ENCODE results near the gene FAM168A. TPM values are rescaled to one million over a fixed set of nuclear protein-coding genes. Genes with fewer than 3 reads are reported as not detected.

The FAM168A gene
- total and polyA plus RNA-seq, 4 donors, result 4.8 to 14.6 (median 9.1) TPM

DNA sequence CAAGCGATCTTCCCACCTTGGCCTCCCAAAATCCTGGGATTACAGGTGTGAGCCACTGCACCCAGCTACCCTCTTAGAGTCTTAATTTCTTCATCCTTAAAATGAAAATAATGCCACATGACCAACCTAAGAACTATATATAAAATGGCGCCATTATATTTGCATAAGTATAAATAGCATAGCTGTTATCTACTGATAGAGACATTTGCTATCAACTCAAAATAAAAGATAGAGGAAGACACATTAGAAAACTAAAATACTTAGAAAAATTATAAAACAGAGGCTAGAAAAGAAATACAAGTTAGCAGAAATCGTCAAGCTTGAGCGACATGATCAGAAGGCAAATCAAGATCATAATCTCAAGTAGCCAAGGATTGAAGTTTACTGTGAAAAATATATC lies 6.2 kb downstream of the FAM168A start:
- H3K4me1 ChIP-seq (ENCODE audit: control insufficient read depth in 4 of 4, insufficient read depth in 4 of 4, low read length in 3 of 4), result peaks cover 0 to 9% (median 4%) of the 10 kb centered on the region in 4 donors
- no peaks in the 10 kb centered on the region for H3K9me3 ChIP-seq (ENCODE audit: control insufficient read depth in 4 of 4, low read length in 3 of 4)
- H3K27ac ChIP-seq (ENCODE audit: low read depth in 1 of 2, low read length in 2 of 2), result no peak overlapping the region
- no peaks in the 10 kb centered on the region for H3K36me3 ChIP-seq (ENCODE audit: control insufficient read depth in 4 of 4, insufficient read depth in 3 of 4, low read depth in 1 of 4, low read length in 3 of 4)
- TF ChIP-seq FOXA1 (IDR thresholded peaks at IDR 0.05) (no peak), TAF1 (conservative IDR thresholded peaks at IDR 0.05) (no peak), HNF4G (IDR thresholded peaks at IDR 0.05) (no peak), FOXA2 (IDR thresholded peaks at IDR 0.05) (no peak), JUND (IDR thresholded peaks at IDR 0.05) (no peak), SP1 (IDR thresholded peaks at IDR 0.05) (no peak), HNF4A (conservative IDR thresholded peaks at IDR 0.05) (no peak), EGR1 (IDR thresholded peaks at IDR 0.05; ENCODE audit: low read depth in 2 of 2) (no peak)
- TF ChIP-seq, protein P1, sequence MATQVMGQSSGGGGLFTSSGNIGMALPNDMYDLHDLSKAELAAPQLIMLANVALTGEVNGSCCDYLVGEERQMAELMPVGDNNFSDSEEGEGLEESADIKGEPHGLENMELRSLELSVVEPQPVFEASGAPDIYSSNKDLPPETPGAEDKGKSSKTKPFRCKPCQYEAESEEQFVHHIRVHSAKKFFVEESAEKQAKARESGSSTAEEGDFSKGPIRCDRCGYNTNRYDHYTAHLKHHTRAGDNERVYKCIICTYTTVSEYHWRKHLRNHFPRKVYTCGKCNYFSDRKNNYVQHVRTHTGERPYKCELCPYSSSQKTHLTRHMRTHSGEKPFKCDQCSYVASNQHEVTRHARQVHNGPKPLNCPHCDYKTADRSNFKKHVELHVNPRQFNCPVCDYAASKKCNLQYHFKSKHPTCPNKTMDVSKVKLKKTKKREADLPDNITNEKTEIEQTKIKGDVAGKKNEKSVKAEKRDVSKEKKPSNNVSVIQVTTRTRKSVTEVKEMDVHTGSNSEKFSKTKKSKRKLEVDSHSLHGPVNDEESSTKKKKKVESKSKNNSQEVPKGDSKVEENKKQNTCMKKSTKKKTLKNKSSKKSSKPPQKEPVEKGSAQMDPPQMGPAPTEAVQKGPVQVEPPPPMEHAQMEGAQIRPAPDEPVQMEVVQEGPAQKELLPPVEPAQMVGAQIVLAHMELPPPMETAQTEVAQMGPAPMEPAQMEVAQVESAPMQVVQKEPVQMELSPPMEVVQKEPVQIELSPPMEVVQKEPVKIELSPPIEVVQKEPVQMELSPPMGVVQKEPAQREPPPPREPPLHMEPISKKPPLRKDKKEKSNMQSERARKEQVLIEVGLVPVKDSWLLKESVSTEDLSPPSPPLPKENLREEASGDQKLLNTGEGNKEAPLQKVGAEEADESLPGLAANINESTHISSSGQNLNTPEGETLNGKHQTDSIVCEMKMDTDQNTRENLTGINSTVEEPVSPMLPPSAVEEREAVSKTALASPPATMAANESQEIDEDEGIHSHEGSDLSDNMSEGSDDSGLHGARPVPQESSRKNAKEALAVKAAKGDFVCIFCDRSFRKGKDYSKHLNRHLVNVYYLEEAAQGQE (IDR thresholded peaks at IDR 0.05), result no peak
- TF ChIP-seq, protein P2, sequence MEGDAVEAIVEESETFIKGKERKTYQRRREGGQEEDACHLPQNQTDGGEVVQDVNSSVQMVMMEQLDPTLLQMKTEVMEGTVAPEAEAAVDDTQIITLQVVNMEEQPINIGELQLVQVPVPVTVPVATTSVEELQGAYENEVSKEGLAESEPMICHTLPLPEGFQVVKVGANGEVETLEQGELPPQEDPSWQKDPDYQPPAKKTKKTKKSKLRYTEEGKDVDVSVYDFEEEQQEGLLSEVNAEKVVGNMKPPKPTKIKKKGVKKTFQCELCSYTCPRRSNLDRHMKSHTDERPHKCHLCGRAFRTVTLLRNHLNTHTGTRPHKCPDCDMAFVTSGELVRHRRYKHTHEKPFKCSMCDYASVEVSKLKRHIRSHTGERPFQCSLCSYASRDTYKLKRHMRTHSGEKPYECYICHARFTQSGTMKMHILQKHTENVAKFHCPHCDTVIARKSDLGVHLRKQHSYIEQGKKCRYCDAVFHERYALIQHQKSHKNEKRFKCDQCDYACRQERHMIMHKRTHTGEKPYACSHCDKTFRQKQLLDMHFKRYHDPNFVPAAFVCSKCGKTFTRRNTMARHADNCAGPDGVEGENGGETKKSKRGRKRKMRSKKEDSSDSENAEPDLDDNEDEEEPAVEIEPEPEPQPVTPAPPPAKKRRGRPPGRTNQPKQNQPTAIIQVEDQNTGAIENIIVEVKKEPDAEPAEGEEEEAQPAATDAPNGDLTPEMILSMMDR (IDR thresholded peaks at IDR 0.05; ENCODE audit: low read depth, low read length, missing input control), result no peak
- TF ChIP-seq, protein P3, sequence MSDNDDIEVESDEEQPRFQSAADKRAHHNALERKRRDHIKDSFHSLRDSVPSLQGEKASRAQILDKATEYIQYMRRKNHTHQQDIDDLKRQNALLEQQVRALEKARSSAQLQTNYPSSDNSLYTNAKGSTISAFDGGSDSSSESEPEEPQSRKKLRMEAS (IDR thresholded peaks at IDR 0.05), result no peak
- TF ChIP-seq, protein P4, sequence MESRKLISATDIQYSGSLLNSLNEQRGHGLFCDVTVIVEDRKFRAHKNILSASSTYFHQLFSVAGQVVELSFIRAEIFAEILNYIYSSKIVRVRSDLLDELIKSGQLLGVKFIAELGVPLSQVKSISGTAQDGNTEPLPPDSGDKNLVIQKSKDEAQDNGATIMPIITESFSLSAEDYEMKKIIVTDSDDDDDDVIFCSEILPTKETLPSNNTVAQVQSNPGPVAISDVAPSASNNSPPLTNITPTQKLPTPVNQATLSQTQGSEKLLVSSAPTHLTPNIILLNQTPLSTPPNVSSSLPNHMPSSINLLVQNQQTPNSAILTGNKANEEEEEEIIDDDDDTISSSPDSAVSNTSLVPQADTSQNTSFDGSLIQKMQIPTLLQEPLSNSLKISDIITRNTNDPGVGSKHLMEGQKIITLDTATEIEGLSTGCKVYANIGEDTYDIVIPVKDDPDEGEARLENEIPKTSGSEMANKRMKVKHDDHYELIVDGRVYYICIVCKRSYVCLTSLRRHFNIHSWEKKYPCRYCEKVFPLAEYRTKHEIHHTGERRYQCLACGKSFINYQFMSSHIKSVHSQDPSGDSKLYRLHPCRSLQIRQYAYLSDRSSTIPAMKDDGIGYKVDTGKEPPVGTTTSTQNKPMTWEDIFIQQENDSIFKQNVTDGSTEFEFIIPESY (IDR thresholded peaks at IDR 0.05), result no peak
- TF ChIP-seq, protein P5, sequence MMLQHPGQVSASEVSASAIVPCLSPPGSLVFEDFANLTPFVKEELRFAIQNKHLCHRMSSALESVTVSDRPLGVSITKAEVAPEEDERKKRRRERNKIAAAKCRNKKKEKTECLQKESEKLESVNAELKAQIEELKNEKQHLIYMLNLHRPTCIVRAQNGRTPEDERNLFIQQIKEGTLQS (IDR thresholded peaks at IDR 0.05), result no peak
- 97% methylated on average over 4 of the region's 4 CpGs for WGBS
- no peak overlapping the region for H3K9ac ChIP-seq (ENCODE audit: low read depth in 1 of 2, low read length in 2 of 2)
- no peak overlapping the region for H3K4me3 ChIP-seq (ENCODE audit: low read depth in 1 of 3, low read length in 3 of 3)
- DNase-seq (ENCODE audit: low spot score), result no peak
- no peaks in the 10 kb centered on the region for H3K27me3 ChIP-seq (ENCODE audit: control insufficient read depth in 4 of 4, insufficient read depth in 4 of 4, low read length in 3 of 4)

DNA sequence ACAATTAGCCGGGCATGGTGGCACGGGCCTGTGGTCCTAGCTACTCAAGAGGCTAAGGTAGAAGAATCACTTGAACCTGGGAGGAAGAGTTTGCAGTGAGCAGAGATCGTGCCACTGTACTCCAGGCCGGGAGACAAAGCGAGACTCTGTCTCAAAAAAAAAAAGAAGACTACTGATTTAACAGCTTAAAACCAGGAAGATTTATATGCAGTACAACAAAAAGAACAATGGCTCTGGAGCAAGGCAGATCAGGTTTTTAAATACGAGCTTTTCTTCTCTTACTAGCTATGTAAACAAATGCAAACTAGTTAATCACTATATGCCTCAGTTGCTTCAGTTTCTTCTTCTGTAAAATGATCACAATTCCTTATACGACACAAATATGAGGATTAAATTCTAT lies 6.9 kb downstream of the FAM168A start:
- WGBS, result 94% methylated on average over 7 of the region's 7 CpGs
- TF ChIP-seq YY1 (IDR thresholded peaks at IDR 0.05), result no peak
- no peak for TF ChIP-seq NR2F2 (IDR thresholded peaks at IDR 0.05)
- TF ChIP-seq TAF1 (conservative IDR thresholded peaks at IDR 0.05), result no peak
- TF ChIP-seq, protein P4 (IDR thresholded peaks at IDR 0.05), result no peak
- TF ChIP-seq EGR1 (IDR thresholded peaks at IDR 0.05; ENCODE audit: low read depth in 2 of 2), result no peak
- TF ChIP-seq JUND (IDR thresholded peaks at IDR 0.05), result no peak
- TF ChIP-seq RAD21 (IDR thresholded peaks at IDR 0.05), result no peak
- TF ChIP-seq, protein P5 (IDR thresholded peaks at IDR 0.05), result no peak
- TF ChIP-seq FOXA1 (IDR thresholded peaks at IDR 0.05), result no peak
- TF ChIP-seq, protein P1 (IDR thresholded peaks at IDR 0.05), result no peak
- TF ChIP-seq HNF4G (IDR thresholded peaks at IDR 0.05), result no peak
- no peak for TF ChIP-seq RXRA (IDR thresholded peaks at IDR 0.05)
- TF ChIP-seq SP1 (IDR thresholded peaks at IDR 0.05), result no peak
- TF ChIP-seq GABPA (IDR thresholded peaks at IDR 0.05 in 1 of 2, conservative IDR thresholded peaks at IDR 0.05 in 1 of 2), result no peak
- H3K4me3 ChIP-seq (ENCODE audit: low read depth in 1 of 3, low read length in 3 of 3), result no peak overlapping the region

More for the DNA sequence above, 6.9 kb downstream of the FAM168A start:
- DNase-seq (ENCODE audit: low spot score), result no peak
- no peaks in the 10 kb centered on the region for H3K27me3 ChIP-seq (ENCODE audit: control insufficient read depth in 4 of 4, insufficient read depth in 4 of 4, low read length in 3 of 4)
- no peaks in the 10 kb centered on the region for H3K9me3 ChIP-seq (ENCODE audit: control insufficient read depth in 4 of 4, low read length in 3 of 4)
- no peak overlapping the region for H3K27ac ChIP-seq (ENCODE audit: low read depth in 1 of 2, low read length in 2 of 2)
- peaks cover 0 to 4% (median 1%) of the 10 kb centered on the region in 4 donors for H3K4me1 ChIP-seq (ENCODE audit: control insufficient read depth in 4 of 4, insufficient read depth in 4 of 4, low read length in 3 of 4)
- H3K36me3 ChIP-seq (ENCODE audit: control insufficient read depth in 4 of 4, insufficient read depth in 3 of 4, low read depth in 1 of 4, low read length in 3 of 4), result no peaks in the 10 kb centered on the region
- H3K9ac ChIP-seq (ENCODE audit: low read depth in 1 of 2, low read length in 2 of 2), result no peak overlapping the region

Data from liver (tissue), 9 donors.